ENCODE results near the gene GPC6.

The GPC6 gene

DNA sequence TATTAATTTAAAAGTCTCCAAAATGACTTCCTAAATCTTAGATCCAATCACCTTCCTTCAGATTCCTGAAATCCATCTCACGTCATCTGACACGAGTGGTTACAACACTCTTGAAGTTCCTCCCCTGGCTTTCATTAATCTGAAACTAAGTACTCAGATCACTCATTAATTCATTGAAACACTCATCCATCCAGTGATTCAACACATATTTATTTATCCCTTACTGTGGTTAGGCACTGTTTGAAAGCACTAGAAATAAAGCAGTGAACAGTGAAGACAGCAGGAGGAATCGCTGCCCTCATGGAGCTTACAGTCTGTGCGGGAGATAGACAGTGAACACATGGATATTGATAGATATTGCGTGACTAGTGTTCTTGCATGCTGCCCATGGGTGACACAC, 780.5 kb downstream of the GPC6 start:
- no peak for DNase-seq

DNA sequence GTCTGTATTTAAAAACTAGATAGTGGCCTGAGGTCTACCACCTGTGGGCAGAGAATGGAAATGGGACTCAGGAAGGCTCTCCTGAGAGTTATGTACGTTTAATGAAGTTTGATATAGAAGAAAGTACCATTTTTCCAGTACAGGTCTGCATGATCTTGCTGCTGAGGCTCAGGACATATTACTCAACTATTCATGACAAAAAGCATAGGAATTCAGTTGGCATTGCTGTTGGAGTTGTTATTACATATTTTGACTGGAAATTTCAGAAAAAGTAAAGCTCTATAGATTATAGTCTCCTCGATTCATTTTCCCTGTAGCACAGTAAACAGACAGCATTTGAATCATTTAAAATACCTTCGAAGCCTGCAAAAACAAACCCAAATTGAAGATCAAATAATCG, 783.1 kb downstream of the GPC6 start:
- no peak for DNase-seq

DNA sequence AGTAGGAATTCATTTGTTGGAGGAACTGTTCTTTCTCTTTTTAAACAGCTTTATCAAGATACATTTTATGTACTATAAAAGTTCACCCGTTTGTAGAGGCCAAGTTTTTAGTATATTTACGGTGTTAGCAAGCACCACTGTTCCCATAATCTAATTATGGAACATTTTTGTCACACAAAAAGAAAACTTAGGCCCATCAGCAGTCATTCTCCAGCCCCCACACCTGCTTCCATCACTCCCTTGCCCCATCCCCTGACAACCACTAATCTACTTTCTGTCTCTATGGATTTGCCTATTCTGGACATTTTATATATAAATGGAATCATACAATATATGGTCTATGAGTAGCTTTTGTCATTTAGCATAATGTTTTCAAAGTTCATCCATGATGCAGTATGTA, 787.9 kb downstream of the GPC6 start:
- DNase-seq: no peak

DNA sequence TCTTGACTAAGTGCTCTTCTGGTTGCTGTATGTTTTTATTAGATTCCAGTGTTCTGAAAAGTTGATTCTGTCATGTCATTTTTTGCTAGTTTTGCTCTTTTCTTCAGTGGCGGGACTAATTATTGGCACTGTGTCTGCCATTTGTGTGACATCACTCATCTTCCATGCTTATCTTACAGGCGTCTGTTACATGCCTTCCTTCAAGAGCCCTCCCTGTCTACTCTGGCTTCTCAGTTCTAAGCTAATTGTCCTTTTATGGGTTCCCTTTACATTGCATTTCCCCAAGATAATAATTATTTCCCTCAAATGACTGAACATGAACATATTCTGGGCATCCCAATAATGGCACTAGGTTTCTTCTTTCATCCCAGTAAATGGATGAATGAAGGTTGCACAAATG, 793.8 kb downstream of the GPC6 start:
- no peak for DNase-seq

DNA sequence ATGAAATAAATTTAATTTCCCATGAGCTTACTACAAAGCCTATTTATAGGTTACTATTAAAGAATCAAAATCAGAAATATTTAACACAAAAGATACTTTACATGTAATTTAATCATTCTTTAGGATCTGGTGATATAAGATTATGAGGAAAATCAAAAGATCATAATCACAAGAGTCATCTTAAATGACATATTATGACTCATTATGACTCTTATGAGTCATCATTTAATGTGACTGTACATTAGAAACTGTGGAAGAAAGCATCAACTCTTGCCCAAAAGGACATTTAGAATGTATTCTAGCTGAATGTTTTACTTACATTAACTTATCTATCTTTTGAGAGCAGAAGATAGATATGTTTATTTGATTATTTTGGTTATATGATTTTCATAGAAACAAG, 794.2 kb downstream of the GPC6 start:
- DNase-seq: no peak

DNA sequence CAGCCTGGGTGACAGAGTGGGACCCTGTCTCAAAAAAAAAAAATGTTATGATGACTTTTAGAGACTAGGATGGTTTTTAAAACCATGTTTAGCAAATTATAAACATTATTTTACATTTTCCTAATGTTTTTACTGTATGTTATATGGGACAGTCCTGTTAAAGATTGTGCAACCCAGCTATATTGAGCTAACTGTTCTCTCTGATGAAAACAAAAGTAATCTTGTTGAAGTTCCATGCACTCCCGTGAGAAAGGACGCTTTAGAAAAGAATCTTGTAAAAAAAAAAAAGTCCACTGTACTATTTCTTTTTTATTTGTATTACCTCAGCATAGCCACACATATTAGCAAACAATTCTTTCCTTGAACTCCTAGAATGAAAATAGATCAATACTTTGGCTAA, 801.6 kb downstream of the GPC6 start:
- no peak for DNase-seq

DNA sequence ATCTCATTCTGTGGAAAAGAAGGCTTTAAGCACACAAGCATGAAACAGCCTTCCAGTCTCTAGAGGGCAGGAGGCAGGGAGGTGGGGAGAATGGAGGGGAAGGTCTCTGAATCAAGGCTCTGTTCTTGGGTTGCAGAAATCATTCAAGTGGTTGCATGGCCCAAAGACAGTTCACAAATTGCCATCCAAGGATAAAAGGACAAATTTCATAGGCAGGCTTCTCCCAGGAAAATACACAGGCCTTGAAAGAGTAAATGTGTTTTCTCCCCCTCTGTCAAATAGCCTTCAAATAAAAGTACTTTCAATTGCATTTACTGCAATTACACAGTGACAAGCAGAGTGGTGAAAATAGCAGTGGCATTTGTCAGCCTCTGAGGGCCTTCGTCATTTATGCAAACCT, 802.0 kb downstream of the GPC6 start:
- DNase-seq: no peak

DNA sequence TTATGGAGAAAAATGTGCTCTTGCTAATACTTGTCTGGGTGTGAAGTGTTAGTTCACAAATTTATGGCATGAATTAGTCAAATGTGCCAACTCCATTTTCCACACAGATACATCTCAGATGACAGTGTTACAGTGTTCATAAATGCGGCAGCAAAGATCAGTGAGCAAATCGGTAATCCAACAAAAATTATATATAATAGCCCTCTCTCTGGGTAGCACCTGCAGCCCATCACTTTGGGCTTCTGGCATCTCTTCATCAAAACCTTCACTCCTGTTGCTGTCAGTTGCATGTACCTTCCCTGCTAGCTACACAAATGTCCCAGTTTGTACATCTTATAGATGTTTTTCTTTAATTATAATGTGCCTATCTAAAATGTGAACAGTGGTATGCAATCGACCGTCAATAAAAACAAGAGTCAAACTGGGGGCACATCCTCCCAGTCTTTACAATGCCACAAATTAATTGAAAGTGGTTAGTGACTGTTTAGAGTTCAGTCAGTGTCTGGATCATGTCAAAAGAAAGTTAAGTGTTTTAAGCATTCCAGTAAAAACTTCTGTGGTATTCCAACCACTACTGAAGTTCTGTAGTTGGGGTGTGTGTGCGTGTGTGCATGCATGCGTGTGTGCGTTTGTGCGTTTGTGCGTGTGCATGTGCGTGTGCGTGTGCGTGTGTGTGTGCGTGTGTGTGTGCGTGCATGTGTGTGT, 804.0 kb downstream of the GPC6 start:
- no peak for DNase-seq

DNA sequence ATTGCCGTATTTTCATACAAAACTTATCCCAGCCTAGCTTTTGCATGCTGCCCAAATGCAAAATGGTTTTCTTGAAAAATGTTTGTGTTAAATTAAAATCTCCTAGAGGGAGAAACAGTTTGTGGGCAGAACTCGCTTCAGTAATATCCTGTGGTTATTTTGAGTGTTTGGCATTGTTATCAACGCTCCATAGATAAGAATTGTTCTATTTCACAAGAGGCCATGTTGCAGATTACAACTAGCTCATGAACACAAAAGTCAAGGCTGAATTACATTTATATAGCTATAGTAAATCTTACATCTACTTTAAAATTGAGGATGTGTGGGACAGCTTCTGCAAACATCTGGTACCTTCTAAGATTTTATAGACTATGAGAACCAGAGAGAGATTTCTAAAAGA, 805.0 kb downstream of the GPC6 start:
- no peak for DNase-seq

DNA sequence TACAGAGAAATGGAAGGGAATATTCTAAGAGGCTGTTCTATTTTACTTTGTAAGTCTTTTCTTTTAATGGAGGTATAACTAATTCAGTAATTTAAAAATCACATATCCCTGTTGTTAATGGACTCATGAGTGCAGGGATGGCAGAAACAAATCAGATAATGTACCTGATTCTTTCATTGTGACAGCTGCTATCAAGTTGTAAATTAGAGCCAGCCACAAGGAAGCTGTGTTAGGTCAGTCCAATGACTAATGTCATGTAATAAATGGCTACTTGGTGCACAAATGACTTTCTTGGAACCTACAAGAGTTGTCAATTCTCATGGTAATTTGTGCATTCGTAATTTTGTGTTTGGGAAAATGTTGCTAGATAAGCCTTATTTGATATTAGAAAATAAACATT, 806.5 kb downstream of the GPC6 start:
- no peak for DNase-seq

DNA sequence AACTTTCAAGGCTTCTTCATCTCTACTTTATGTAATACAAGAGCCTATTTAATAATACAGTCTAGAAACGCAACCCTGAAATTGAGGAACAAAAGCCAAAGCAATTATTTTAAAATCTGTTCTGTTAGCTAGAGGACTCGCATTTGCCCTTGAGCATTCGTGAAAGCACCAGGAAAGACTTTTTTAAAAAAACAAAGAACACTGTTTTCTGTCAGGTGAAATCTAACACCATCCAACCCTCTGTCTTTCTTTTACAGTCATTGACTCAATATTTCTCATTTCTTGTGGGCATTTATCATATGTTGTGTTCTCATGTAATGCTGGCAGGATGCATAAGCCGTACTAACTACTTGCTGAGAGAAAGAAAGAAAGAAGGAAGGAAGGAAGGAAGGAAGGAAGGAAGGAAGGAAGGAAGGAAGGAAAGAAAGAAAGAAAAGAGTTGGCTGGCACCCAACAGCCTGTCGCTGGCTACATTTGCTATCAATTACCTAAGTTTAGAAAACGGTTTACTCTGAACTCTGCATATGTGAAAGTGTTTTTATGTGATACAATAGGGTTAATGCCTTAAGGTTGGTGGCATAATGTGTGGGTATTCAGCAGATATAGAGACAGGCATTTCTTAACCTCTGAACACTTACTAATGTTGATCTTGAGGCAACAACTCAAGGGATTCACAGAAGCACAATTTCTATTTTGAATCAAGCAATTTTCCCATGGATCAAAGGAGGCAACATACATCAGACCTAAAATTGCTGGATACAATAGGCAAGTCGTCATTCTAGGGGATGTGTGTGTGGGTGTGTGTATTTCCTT, 807.4 kb downstream of the GPC6 start:
- DNase-seq: no peak

DNA sequence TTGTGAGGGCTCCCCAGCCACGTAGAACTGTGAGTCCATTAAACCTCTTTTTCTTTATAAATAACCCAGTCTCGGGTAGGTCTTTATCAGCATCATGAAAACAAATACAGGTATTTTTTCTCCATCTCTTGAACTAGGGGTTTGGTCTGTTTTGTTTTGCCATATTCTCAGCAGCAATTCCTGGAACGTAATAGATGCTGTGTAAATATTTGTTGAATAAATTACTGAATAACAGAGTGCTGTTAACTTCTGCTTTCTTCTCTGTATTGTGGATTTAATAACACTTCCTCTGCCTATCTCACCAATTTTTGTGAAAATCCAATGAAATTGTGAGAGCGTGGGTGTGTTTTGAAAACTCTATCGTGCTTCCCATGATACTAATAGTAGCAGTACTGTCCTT, 823.4 kb downstream of the GPC6 start:
- DNase-seq: no peak

DNA sequence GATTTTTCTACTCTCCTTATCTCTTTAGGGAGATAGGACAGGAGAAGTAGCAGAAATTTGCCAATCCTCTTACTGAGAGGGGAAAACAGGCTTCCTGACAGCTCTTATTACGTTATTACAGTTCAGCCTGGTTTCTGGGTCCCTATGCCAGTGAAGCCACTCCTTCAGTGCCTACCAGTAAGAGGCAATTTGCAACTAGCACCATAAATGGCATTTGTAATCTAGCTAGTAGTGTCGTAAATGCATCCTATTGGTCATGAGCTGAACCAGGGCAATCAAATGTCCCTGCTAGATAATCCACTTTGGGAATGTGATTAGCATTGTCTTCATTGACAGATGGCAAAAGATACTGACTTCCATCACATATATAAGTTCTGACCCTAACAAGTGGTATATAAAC, 824.1 kb downstream of the GPC6 start:
- DNase-seq: no peak

DNA sequence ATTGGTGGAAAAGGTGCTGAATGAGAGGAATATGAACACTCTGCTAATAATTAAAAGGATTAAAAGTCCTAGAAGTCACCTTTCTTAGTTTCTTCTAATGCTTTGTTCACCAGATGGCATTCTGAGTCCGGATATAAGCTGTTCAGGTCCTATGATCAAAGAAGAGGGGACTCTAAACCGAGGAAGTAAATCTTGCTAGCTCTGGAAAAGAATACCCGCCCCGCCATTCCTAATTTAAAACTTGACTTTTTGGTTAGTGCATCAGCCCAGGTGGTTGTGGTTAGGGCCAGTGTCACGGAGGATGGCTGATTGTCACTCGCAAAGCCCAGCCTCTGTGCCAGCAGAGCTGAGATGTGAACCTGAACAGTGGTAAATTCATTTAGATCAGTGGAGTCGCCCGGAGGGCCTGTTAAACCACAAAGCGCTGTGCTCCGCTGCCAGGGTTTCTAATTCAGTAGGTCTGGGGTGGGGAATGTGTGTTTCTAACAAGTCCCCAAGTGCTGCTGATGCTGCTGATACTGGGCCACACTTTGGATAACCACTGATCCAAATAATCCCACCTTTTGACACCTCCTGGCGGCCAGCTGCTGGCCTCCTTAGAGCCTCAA, 827.5 kb downstream of the GPC6 start:
- DNase-seq: no peak

DNA sequence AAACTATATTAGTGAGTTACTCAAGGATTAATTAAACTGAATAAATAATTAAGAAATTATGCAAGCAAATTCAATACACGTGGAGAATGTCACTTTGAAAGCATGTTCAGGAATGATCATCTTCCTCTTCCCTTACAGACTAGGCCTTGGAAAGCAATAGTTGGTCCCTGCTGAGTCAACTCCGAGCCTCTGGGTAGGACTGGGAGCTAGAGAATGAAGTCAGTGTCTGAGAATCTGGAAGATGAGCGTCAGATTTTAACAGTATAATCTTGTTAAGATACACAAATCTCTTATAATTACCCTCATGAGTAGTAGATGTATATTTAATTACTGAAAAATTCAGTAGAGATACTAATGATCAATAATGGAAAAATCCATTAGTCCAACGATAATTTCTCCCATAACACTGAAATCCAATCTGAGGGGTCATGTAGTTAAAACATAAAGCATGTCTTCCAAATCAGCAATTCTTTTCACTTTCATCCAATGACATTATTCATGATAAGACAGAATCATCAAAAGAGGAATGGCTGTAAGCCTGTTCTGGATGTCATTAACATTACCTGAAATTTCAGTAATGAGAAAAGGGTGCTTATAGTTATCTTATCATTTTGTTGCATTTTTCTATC, 829.9 kb downstream of the GPC6 start:
- DNase-seq: no peak

DNA sequence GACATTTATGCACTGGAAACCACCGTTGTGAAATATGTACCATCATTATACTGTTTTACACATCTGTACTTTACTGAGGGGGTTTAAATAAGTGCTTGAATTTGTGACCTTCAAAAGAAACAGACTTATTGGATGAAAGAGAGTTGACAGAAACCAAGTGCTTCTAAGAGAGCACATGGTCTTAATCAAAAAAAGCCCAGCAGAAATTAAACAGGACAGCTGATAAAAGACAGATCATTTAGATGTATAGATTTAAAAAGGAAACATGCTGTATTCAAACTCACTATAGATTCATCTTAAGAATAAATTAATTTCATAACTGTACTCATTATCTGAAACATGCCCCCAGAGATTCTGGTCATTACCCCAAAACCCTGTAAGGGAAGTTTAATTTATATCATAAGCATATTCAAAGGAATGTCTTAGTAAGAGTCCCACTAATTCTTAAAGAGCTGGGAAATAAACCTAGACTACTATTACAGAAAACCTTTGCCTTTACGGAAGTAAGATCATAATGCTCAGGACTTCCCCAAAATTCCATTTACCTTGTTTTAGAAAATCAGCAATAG, 831.1 kb downstream of the GPC6 start:
- no peak for DNase-seq

DNA sequence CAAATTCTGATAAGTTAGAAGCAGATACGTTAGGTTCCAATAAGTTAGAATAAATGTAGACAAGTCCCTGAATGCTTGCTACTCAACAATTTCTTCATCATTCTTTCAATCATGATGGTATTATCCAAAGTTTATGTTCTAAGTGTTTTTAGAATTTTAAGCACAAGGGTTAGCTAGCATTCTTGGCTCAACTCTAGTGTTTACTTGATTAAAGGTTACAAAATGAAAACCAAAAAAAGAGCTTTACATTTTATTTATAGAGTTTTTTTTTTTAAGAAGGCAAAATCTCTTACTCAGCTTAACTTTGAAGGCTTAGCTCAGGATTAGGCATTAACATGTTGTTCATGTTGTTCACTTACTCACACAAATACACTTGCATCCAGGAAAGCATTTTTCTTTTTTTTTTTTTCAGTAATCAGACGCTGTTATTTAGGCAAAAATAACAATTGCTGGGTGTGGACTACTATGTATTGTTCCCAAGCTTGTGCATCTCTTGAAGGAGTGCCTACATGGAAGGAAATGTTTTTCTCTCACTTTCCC, 832.3 kb downstream of the GPC6 start:
- DNase-seq: no peak

DNA sequence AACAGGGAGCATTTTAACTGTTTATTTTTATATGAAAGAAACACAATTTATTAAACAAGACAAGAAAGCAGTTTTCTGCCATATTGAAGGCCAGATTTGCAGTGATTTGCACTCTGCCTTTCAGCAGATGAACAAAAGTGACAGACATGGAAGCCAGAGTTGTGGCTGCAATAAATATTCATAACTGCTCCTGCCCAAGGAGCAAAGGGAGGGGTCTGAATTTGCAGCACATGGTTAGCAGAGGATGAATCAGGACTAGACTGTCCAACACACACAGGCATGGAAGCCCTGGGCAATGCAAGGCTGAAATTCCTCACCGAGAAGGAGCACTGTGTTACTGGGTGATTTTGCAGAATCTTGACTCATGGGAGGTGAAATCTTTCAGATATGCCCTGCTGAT, 834.7 kb downstream of the GPC6 start:
- DNase-seq: no peak

DNA sequence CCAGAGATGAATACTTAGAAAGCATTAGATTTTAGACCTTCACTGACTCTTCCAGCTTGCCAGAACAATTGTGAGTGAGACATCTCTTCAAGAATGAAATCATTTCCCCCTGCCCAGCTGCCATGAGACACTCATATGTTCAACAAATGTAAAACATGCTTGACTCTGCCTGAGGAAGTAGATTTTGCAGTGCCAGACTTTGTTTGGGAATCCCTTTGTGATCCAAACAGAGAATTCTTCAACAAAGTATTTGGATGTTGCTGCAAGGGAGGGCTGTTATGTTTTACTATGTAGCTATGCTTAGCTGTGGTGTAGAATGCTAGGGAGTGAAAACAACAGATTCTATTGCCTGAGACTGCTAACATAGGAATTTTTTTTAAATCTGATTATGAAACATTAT, 836.5 kb downstream of the GPC6 start:
- DNase-seq: no peak

DNA sequence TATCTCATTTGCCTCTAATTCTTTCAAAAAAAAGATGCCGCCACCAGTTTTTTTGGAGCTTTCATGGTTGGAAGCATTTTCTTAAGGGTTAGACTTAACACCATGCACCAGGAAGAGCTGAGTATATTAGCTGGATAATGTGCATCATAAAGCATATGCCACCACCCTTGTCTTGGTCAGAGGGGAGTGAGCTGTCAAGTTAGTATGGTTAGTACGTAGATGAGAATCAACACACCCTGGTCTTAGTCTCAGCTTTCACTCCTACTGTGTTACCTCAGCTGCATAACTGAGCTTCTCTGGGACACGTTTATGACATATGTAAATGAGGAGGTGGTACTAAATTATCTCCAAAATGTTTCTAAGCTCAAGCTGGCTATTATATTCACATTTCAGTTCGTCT, 837.2 kb downstream of the GPC6 start:
- DNase-seq: no peak

DNA sequence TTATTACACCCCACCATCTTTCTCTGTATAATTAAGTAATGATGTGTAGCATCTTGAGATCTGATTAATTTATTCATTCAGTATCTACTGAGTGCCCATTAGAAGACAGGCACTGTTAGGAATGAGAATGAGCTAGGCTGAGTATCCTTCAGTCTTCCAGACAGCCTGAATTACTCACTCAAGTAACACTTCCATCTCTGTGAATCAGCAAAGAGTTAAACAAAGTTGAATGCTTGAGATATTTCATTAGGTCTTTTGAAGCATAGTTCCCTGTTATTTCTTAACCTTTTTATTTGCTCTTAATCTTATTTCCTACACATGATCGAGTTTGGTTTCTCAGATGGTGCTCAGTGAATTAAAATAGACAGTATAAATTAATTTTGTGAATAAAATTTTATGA, 839.1 kb downstream of the GPC6 start:
- no peak for DNase-seq

DNA sequence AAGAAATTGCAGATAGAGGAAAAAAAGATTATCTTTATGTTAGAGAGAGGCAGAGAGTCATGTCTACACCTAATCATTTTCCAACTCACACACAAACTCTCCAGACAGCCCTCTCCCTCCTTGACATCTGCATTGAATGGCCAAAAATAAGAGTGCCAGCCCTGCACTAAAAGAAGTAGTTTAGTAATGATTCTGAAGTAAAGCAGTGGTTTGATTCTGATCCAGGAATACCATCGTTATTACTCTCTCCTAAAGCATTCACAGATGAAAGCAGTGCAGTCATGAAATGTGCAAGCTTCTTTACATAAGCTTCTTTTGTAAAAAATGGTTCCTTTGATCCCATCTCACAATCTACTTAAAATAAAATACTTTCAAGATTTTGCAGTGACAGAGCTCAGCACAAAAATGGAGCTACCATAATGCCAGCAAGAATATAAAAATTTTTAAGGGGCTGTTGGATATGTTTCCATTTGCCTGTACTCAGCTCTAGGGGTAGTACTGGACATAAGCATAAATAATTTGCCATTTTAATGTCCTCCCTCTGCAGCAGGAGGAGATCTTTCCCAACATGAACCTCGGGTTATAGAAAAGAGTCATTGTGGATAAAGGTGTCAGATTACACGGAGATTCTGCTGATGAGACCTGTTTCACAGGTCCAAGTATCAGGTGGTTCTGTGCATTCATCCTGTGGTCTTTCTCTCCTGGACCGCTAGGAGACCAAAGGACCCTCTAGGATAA, 846.6 kb downstream of the GPC6 start:
- no peak for DNase-seq

DNA sequence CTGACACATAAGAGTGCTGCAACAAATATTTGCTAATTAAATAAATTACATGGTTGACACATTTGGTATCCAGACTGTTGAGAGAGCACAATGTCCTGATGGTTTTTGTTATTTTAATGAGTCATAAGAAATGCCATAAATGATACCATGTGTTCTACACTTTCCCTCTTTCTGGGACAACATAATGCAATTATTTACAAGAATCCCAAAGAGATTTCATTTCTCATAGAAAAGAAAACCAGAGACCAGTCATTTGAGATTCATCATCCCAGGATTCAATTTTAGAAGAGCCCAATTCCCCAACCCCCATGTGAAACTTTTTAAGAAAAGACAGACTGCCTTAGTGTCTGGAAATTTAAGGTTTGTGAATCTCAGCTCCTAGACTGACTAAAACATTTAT, 853.3 kb downstream of the GPC6 start:
- no peak for DNase-seq
